Immature natural killer cell (primary cell): ENCODE measurements around the gene NEK5. TPM values are rescaled to one million over a fixed set of nuclear protein-coding genes. Genes with fewer than 3 reads are reported as not detected.
"Not testable (repeated sequence)": the region's sequence is repeated elsewhere in the genome, so short reads cannot be mapped to it uniquely, and the experiment has no call there.

Experiments
- DNase-seq, 3 donors: peaks; one replicate each; pipeline ENCODE4 v3.0.0; 2022; ENCODE audit warnings: mixed read lengths in 1 of 3
- H3K27ac Mint-ChIP-seq, 6 donors: one replicate each; pipeline ENCODE4 v1.8.0; 2020; ENCODE audit warnings: mixed read lengths in 6 of 6, mild to moderate bottlenecking in 5 of 6, inconsistent platforms in 4 of 6, moderate library complexity in 3 of 6
- H3K27me3 Mint-ChIP-seq, 3 donors: one replicate each; pipeline ENCODE4 v1.8.0; 2020 to 2021; ENCODE audit warnings: low read depth in 3 of 3, mild to moderate bottlenecking in 3 of 3, mixed read lengths in 3 of 3, moderate library complexity in 3 of 3, inconsistent platforms in 1 of 3
- H3K36me3 Mint-ChIP-seq, 3 donors: one replicate each; pipeline ENCODE4 v1.8.0; 2020; ENCODE audit warnings: mixed read lengths in 3 of 3, inconsistent platforms in 2 of 3, mild to moderate bottlenecking in 2 of 3
- H3K4me1 Mint-ChIP-seq, 2 donors: one replicate each; pipeline ENCODE4 v1.8.0; 2020; ENCODE audit warnings: inconsistent platforms in 2 of 2, mild to moderate bottlenecking in 2 of 2, mixed read lengths in 2 of 2, moderate library complexity in 1 of 2
- H3K4me3 Mint-ChIP-seq, 5 donors: one replicate each; pipeline ENCODE4 v1.8.0; 2020; ENCODE audit warnings: mild to moderate bottlenecking in 5 of 5, mixed read lengths in 5 of 5, inconsistent platforms in 3 of 5, moderate library complexity in 3 of 5
- H3K9me3 Mint-ChIP-seq, 6 donors: one replicate each; pipeline ENCODE4 v1.8.0; 2020; ENCODE audit warnings: mild to moderate bottlenecking in 6 of 6, mixed read lengths in 6 of 6, inconsistent platforms in 4 of 6, moderate library complexity in 3 of 6
- polyA plus RNA-seq, 3 donors: library from polyadenylated mRNA; unstranded; fragments of 300-500 nt; fragmentation: Illumina TruSeq; gene quantifications; one replicate each; pipeline ENCODE4 v1.2.3, GENCODE V29; 2021

Gene NEK5
- polyA plus RNA-seq, 3 donors from 2014 or later = 0.07 TPM; not detected in 2

- Mint-ChIP-seq H3K27ac (no peak overlapping the region), H3K4me1 (peaks cover 18 to 24% of the 10 kb centered on the region in 2 donors), H3K9me3 (no peaks in the 10 kb centered on the region), H3K36me3 (peaks cover 0 to 3% (median 0%) of the 10 kb centered on the region in 3 donors), H3K27me3 (peaks cover 0 to 13% (median 13%) of the 10 kb centered on the region in 3 donors), H3K4me3 (peak overlapping the region in 1 of 5 donors; percentile 2)
- DNase-seq = no peak
These were observed 3.3 kb downstream of the NEK5 start for GRCh38 chr13:52125547-52125946.

- H3K27ac Mint-ChIP-seq = no peak overlapping the region
- peaks cover 2 to 4% (median 4%) of the 10 kb centered on the region in 3 donors for H3K27me3 Mint-ChIP-seq
- H3K9me3 Mint-ChIP-seq = no peaks in the 10 kb centered on the region
- no peaks in the 10 kb centered on the region for H3K36me3 Mint-ChIP-seq
- DNase-seq = no peak
- H3K4me1 Mint-ChIP-seq = no peaks in the 10 kb centered on the region
- no peak overlapping the region for H3K4me3 Mint-ChIP-seq
These were observed 10.3 kb downstream of the NEK5 start for GRCh38 chr13:52118595-52118994.

DNA sequence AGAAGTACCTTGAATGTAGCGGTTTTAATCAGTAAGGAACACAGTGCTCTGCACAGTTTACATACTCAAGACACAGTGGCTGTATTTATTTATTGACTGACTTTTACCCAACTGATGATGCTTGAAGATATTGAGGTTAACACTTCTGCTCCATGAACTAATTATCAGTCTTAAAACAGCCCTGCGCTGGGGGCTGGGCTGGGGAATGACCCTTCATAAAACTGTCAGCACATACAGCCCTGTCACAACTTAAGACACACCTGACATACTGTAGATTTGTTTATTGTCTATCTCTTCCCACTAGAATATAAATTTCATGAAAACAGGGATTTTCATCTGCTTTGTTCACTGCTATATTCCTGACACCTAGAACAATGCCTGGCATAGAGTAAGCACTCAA lies 10.8 kb downstream of the NEK5 start:
- H3K36me3 Mint-ChIP-seq = no peaks in the 10 kb centered on the region
- no peak overlapping the region for H3K4me3 Mint-ChIP-seq
- H3K27ac Mint-ChIP-seq = no peak overlapping the region
- no peaks in the 10 kb centered on the region for H3K9me3 Mint-ChIP-seq
- peaks cover 3 to 4% (median 4%) of the 10 kb centered on the region in 3 donors for H3K27me3 Mint-ChIP-seq
- H3K4me1 Mint-ChIP-seq = no peaks in the 10 kb centered on the region
- no peak for DNase-seq

DNA sequence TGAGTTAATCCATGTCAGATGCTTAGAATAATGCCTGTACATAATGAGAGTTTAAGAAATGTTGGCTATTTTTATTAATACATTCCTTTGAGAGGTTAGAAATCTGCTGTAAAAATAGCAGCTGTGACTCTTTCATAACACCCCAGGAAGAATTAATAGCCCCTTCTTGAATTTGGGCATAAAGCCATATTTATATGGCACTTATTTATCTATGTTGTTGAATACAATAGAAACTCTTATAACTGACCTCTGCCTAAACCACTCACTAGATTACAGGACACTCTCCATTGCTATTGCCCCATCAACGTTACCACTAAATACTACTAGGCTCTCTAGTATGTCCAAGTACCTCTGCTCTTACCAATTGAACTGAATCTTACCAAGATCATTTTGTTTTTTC lies 16.3 kb downstream of the NEK5 start:
- Mint-ChIP-seq H3K27ac (no peak overlapping the region), H3K4me3 (no peak overlapping the region), H3K4me1 (no peaks in the 10 kb centered on the region), H3K27me3 (peaks cover 0 to 6% (median 2%) of the 10 kb centered on the region in 3 donors), H3K36me3 (no peaks in the 10 kb centered on the region), H3K9me3 (no peaks in the 10 kb centered on the region)
- DNase-seq = no peak

GRCh38 chr13:52109116-52109670 lies 19.7 kb downstream of the NEK5 start:
- Mint-ChIP-seq H3K4me1 (no peaks in the 10 kb centered on the region), H3K36me3 (no peaks in the 10 kb centered on the region), H3K4me3 (no peak overlapping the region), H3K9me3 (peaks cover 0 to 2% (median 0%) of the 10 kb centered on the region in 6 donors), H3K27me3 (peaks cover 0 to 6% (median 2%) of the 10 kb centered on the region in 3 donors), H3K27ac (no peak overlapping the region)
- no peak for DNase-seq

DNA sequence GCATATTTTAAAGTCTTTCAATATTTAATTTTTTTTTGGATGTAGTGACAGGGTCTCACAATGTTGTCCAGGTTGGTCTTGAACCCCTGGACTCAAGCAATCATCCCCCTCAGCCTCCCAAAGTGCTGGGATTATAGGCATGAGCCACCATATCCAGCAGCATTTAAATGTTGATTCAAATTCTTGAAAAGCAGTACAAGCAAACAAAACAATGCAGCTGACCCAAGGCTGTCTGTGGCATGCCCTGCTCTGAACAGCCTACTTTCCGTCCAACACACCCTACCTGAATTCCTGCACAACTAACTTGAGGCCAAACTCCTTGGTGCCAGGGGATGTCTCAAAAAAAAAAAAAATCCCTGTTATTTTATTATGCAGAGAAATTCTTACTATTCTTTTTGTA lies 23.0 kb downstream of the NEK5 start:
- H3K9me3 Mint-ChIP-seq = peaks cover 0 to 2% (median 0%) of the 10 kb centered on the region in 6 donors
- no peaks in the 10 kb centered on the region for H3K36me3 Mint-ChIP-seq
- H3K27ac Mint-ChIP-seq = no peak overlapping the region
- peaks cover 0 to 4% (median 2%) of the 10 kb centered on the region in 3 donors for H3K27me3 Mint-ChIP-seq
- no peak for DNase-seq
- no peak overlapping the region for H3K4me3 Mint-ChIP-seq
- H3K4me1 Mint-ChIP-seq = no peaks in the 10 kb centered on the region

DNA sequence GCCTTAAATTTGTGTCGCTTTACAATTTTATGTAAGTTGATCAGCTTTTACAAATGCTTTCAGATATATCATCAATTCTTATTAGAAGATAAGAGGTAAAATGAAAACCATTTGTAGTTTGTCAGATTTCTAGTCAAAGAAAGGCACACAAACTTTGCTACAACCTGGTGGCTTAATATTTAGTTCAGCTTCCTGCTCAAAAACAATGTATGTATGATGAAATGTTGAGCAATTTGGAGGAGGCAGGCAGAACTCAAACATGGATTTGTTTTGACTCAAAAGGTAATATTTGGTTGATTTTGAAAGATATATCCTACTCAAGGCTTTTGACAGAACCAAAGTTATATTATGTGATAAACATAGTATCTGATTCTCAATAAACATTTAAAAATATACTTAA lies 24.2 kb downstream of the NEK5 start:
- no peak overlapping the region for H3K4me3 Mint-ChIP-seq
- no peaks in the 10 kb centered on the region for H3K4me1 Mint-ChIP-seq

DNA sequence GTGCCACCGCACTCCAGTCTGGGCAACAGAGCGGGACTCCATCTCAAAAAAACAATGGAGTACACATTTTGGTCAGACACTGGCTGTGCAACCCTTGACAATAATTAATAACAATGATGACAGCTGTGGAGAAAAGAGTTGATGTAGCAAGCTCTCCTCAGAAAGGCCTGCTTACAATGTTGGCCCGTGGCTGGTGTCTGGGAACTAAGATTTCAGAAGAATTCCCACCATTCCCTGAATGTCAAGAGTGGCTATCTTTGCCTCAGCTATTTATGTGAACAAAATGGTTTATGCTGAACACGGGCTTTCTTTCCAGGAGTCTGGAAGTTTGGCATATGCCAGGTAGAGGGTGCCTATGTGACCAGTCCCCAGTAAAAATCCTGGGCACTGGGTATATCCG lies 25.5 kb downstream of the NEK5 start:
- peaks cover 0 to 2% (median 0%) of the 10 kb centered on the region in 3 donors for H3K27me3 Mint-ChIP-seq
- H3K36me3 Mint-ChIP-seq = no peaks in the 10 kb centered on the region
- H3K4me3 Mint-ChIP-seq = no peak overlapping the region
- DNase-seq = no peak
- no peaks in the 10 kb centered on the region for H3K4me1 Mint-ChIP-seq
- H3K9me3 Mint-ChIP-seq = peaks cover 0 to 2% (median 0%) of the 10 kb centered on the region in 6 donors
- no peak overlapping the region for H3K27ac Mint-ChIP-seq

More for the DNA sequence above, 24.2 kb downstream of the NEK5 start:
- no peak for DNase-seq
- peaks cover 0 to 4% (median 0%) of the 10 kb centered on the region in 3 donors for H3K27me3 Mint-ChIP-seq
- H3K36me3 Mint-ChIP-seq = no peaks in the 10 kb centered on the region
- peaks cover 0 to 2% (median 0%) of the 10 kb centered on the region in 6 donors for H3K9me3 Mint-ChIP-seq
- H3K27ac Mint-ChIP-seq = no peak overlapping the region

DNA sequence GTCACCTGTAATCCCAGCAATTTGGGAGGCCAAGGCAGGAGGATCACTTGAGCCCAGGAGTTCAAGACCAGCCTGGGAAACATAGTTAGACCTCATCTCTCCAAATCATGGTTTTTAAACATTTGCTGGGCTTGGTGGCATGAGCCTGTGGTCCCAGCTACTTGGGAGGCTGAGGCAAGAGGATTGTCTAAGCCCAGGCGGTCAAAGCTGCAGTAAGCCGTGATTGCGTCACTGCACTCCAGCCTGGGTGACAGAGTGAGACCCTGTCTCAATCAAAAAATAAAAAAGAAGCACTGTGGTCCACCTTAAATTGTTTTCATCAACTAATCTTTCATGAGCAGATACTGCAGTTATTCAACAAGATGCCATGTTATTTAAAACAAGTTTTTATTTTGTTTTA lies 26.4 kb downstream of the NEK5 start:
- not testable (repeated sequence) for H3K9me3 Mint-ChIP-seq, H3K36me3 Mint-ChIP-seq, H3K27me3 Mint-ChIP-seq, H3K4me1 Mint-ChIP-seq, H3K4me3 Mint-ChIP-seq, DNase-seq, H3K27ac Mint-ChIP-seq

DNA sequence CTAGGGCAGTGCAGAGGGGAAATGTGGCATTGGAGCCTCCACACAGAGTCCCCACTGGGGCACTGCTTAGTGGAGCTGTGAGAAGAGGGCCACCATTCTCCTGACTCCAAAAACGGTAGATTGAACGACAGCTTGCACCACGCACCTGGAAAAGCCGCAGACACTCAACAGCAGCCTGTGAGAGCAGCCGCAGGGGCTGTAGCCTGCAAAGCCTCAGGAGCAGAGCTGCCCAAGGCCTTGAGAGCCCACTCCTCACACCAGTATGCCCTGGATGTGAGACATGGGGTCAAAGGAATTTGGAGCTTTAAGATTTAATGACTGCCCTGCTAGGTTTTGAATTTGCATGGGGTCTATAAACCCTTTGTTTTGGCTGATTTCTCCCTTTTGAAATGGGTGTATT lies 31.7 kb downstream of the NEK5 start:
- H3K4me1 Mint-ChIP-seq = no peaks in the 10 kb centered on the region
- no peak for DNase-seq
- no peak overlapping the region for H3K27ac Mint-ChIP-seq
- H3K27me3 Mint-ChIP-seq = peaks cover 0 to 5% (median 4%) of the 10 kb centered on the region in 3 donors
- no peaks in the 10 kb centered on the region for H3K36me3 Mint-ChIP-seq
- no peak overlapping the region for H3K4me3 Mint-ChIP-seq
- H3K9me3 Mint-ChIP-seq = no peaks in the 10 kb centered on the region

DNA sequence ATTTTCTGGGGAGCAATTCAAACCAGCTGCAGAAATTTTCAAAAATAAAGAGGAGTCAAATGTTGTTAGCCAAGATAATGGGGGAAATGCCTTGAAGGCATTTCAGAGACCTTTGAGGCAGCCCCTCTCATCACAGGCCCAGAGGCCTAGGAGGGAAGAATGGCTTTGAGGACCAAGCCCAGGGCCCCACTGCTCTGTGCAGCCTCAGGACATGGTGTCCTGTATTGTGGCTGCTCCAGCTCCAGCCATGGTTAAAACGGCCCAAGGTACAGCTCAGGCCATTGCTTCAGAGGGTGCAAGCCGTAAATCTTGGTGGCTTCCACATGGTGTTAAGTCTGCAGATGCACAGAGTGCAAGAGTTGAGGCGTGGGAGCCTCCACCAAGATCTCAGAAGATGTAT lies 32.1 kb downstream of the NEK5 start:
- DNase-seq = no peak
- Mint-ChIP-seq H3K4me1 (no peaks in the 10 kb centered on the region), H3K4me3 (no peak overlapping the region), H3K27ac (no peak overlapping the region), H3K27me3 (peaks cover 0 to 4% (median 3%) of the 10 kb centered on the region in 3 donors), H3K36me3 (no peaks in the 10 kb centered on the region), H3K9me3 (no peaks in the 10 kb centered on the region)

- Mint-ChIP-seq H3K36me3 (no peaks in the 10 kb centered on the region), H3K27ac (no peak overlapping the region), H3K4me3 (no peak overlapping the region), H3K4me1 (no peaks in the 10 kb centered on the region), H3K27me3 (peaks cover 0 to 4% (median 3%) of the 10 kb centered on the region in 3 donors), H3K9me3 (no peaks in the 10 kb centered on the region)
- no peak for DNase-seq
These were observed 32.8 kb downstream of the NEK5 start for GRCh38 chr13:52096062-52096461.

DNA sequence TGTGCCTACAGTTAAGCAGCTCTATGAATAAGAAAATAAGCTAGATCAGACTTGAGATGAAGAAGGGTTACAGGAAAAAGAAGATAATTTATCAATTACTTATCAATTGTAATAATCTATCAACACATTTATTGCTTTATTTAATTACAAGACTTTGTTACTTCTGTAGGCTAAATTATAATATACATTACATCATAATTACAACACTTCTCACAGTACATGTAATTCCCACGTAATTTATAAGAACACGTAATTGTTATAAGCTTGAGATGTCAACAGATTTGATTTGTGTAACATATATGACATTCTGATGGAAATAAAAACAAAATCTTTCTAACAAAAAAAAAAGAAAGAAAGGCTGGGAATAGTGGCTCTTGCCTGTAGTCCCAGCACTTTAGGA lies 36.8 kb downstream of the NEK5 start:
- Mint-ChIP-seq H3K4me3 (no peak overlapping the region), H3K27ac (no peak overlapping the region), H3K36me3 (no peaks in the 10 kb centered on the region), H3K4me1 (no peaks in the 10 kb centered on the region), H3K27me3 (peaks cover 0 to 6% (median 3%) of the 10 kb centered on the region in 3 donors), H3K9me3 (no peaks in the 10 kb centered on the region)
- DNase-seq = no peak

DNA sequence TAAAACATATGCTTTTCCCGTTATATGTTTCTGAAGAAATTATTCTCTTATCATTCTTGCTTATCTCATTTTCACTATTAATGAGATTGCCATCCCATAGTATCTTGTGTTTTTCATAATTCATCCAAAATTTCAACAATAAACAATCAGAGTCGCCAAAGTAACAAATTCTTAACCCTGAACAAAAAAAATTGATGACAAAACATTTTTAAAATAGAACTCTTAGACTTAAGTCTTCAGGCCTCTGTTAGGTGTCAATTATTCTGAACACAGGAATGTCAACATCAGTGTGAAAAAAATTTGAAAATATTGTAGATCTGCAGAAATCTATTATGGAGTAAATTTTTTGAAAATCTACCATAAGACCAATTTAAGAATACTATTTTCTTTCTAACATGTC lies 37.4 kb downstream of the NEK5 start:
- no peak for DNase-seq
- H3K4me1 Mint-ChIP-seq = no peaks in the 10 kb centered on the region
- no peak overlapping the region for H3K4me3 Mint-ChIP-seq
- H3K27me3 Mint-ChIP-seq = peaks cover 0 to 6% (median 4%) of the 10 kb centered on the region in 3 donors
- H3K9me3 Mint-ChIP-seq = no peaks in the 10 kb centered on the region
- H3K27ac Mint-ChIP-seq = no peak overlapping the region
- H3K36me3 Mint-ChIP-seq = no peaks in the 10 kb centered on the region

GRCh38 chr13:52085421-52085820 lies 43.5 kb downstream of the NEK5 start:
- Mint-ChIP-seq H3K27me3 (peaks cover 0 to 5% (median 3%) of the 10 kb centered on the region in 3 donors), H3K4me1 (no peaks in the 10 kb centered on the region), H3K9me3 (no peaks in the 10 kb centered on the region), H3K27ac (no peak overlapping the region), H3K36me3 (no peaks in the 10 kb centered on the region), H3K4me3 (no peak overlapping the region)
- no peak for DNase-seq
